Measurements from ENCODE around the gene GPR39.

DNA sequence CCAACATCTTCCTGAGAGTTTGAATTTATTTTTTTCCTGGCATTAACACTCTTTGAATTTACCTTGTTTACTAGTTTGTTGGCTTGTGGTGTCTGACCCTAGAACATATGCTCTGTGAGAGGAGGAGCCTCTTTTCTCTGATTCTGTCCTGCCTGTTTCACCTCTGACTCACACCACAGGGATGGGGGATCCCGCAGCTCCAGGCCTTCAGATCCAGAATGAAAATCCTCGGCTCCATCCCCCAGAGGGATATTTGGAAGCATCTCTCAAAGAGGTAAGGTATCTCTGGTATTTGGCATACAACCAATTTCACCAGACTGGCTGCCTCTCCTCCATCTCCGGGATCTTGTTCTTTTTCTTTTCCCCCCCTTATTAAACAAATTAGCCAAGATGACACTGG, 104.7 kb downstream of the GPR39 start:
- no peak for TF ChIP-seq POLR2A (IDR thresholded peaks at IDR 0.05)
- no peak for TF ChIP-seq CTCF (IDR thresholded peaks at IDR 0.05)

All from thyroid gland (tissue), 4 donors.